ENCODE measurements around the gene HSPA9.

Gene HSPA9

GRCh38 chr5:138559937-138560336 lies 15.3 kb downstream of the HSPA9 start:
- no peak for DNase-seq

GRCh38 chr5:138557677-138558076 lies 17.5 kb downstream of the HSPA9 start:
- no peak for DNase-seq

GRCh38 chr5:138554143-138554542 lies 21.1 kb downstream of the HSPA9 start:
- DNase-seq, result no peak

GRCh38 chr5:138553437-138554095 lies 21.6 kb downstream of the HSPA9 start:
- DNase-seq, result no peak

- no peak for DNase-seq
These were observed 22.5 kb downstream of the HSPA9 start for GRCh38 chr5:138552657-138553056.

- DNase-seq, result no peak
These were observed 25.8 kb downstream of the HSPA9 start for GRCh38 chr5:138549414-138549813.

- no peak for DNase-seq
These were observed 29.2 kb downstream of the HSPA9 start for GRCh38 chr5:138545919-138546562.

- no peak for DNase-seq
These were observed 30.7 kb downstream of the HSPA9 start for GRCh38 chr5:138544181-138545134.

- no peak for DNase-seq
These were observed 31.5 kb downstream of the HSPA9 start for GRCh38 chr5:138543730-138544104.

GRCh38 chr5:138542956-138543729 lies 32.1 kb downstream of the HSPA9 start, which contains the start of gene ETF1:
TSS of gene ETF1 (minus strand) at chr5:138543236. CDS start at chr5:138542918, 318 bp downstream.
- DNase-seq, result peak; percentile 99

- DNase-seq, result peak; percentile 27
These were observed 32.8 kb downstream of the HSPA9 start for GRCh38 chr5:138542180-138542955.

- DNase-seq, result no peak
These were observed 33.6 kb downstream of the HSPA9 start for GRCh38 chr5:138541511-138542179.

GRCh38 chr5:138539791-138540190 lies 35.4 kb downstream of the HSPA9 start:
- DNase-seq, result no peak

GRCh38 chr5:138538943-138539627 lies 36.1 kb downstream of the HSPA9 start:
- no peak for DNase-seq

- no peak for DNase-seq
These were observed 38.4 kb downstream of the HSPA9 start for GRCh38 chr5:138536665-138537315.

- DNase-seq, result no peak
These were observed 39.0 kb downstream of the HSPA9 start for GRCh38 chr5:138536215-138536614.

GRCh38 chr5:138533973-138534941 lies 40.9 kb downstream of the HSPA9 start:
- DNase-seq, result no peak

- DNase-seq, result no peak
These were observed 45.4 kb downstream of the HSPA9 start for GRCh38 chr5:138529812-138530211.
